AG08396 (cell line): ENCODE results near the gene ZFPM1.

Experiments
- DNase-seq: peaks from one replicate; pipeline ENCODE4 v3.0.0; 2012; ENCODE audit warnings: low spot score, mixed read lengths

ZFPM1 gene

DNA sequence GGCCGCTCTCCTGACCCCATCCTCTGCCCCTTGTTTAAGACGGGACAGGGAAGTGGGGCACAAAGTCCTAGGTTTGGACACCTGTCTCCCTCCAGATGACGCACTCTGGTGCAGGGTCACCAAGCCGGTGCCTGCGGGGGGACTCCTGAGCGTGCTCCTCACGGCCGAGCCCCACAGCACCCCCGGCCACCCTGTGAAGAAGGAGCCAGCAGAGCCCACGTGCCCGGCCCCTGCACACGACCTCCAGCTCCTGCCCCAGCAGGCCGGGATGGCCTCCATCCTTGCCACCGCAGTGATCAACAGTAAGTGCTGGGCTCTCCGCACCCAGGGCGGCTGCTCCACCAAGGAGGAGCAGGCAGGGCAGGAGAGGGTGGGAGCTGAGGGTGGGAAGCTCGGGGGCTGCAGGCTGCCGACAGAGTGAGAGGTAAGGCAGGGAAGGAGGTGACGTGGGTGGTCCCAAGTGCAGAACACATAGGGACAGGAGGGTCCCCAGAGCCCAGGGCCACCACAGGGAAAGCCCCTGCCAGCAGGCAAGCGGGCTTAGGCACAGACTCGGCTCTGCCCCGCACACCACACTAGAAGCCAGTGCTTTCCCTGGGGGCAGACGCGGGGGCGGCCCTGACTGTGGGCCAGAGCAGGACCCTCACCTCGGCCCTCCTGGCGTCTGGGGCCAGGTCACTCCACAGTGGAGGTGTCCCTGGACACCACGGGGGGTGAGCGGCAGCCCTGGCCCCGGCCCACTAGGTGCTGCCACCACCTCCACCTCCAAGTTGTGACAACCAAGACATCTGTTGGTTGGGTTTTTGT is 75.1 kb downstream of the ZFPM1 start:
- DNase-seq, result no peak

DNA sequence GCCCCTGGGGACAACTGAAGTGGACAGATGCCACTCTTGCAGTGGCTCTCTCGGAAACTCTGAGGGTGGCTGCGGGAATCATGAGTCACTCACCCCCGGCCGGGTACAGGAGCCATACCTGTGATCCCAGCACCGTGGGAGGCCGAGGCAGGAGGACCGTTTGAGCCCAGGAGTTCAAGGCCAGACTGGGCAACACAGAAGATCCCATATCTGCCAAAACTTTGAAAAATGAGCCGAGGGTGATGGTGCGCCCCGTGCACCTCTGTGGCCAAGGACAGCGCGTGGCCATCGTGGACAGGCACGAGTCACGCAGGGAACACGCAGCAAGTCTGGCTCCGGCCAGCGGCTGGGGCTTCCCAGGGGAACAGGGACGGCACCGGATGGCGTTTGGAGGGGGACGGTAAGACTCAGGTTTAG is 75.8 kb downstream of the ZFPM1 start:
- no peak for DNase-seq

DNA sequence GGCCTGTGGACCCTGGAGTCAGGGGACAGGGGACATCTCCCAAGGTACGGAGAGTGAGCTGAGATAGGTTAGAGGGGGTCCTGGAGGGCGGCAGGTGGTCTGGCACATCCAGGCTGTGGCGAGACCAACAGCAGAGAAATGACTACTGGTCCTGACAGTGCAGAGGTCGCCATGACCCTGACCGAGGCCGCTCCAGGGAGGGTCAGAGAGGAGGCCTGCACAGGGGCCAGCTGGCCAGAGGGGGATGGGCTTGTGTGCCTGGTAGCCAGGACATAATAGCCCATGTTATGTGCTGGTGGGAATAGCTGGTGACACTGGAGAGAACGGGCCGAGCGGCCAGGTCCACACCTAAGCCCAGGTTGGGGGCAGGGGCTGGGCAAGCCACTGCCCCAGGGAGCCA is 76.5 kb downstream of the ZFPM1 start:
- no peak for DNase-seq

- DNase-seq, result no peak
These were observed 77.2 kb downstream of the ZFPM1 start for GRCh38 chr16:88530051-88530857.

- DNase-seq, result no peak
These were observed 77.8 kb downstream of the ZFPM1 start for GRCh38 chr16:88530858-88531203.

DNA sequence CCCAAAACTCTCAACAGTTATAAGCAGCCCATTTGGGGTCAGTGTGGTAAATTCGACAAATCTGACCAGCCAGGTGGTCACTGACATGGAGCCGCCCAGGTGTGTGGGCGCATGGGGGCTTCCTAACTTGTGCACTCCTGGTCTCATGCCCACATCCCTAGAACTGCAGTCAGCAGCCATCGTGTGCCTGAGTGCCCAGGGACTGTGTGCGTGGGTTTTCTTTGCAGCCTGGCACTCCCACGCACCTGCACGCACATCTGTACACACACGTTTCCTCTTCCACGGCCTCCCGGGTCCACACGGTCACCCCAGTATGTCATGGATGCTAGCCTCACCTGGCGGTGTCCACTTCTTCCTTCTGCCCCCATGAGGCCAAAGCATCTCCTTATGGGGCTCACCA is 78.3 kb downstream of the ZFPM1 start:
- no peak for DNase-seq

DNA sequence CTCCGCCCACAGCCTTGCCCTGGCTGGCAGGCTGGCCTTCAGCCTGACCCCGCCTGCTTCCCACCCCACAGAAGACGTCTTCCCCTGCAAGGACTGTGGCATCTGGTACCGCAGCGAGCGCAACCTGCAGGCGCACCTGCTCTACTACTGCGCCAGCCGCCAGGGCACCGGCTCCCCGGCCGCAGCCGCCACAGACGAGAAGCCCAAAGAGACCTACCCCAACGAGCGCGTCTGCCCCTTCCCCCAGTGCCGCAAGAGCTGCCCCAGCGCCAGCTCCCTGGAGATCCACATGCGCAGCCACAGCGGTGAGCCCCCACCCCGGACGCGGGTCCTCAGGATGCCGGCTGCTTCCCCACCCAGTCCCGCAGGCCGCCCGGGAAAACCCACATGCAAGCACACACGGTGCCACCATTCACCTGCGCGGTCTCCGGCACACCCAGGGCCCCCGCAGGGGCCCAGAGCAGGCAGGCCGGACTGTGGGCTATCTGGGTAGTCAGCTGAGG is 78.9 kb downstream of the ZFPM1 start:
- DNase-seq, result no peak

- DNase-seq, result no peak
These were observed 79.6 kb downstream of the ZFPM1 start for GRCh38 chr16:88532434-88533241.

GRCh38 chr16:88533381-88533917 is 80.4 kb downstream of the ZFPM1 start:
- peak; percentile 67 for DNase-seq

DNA sequence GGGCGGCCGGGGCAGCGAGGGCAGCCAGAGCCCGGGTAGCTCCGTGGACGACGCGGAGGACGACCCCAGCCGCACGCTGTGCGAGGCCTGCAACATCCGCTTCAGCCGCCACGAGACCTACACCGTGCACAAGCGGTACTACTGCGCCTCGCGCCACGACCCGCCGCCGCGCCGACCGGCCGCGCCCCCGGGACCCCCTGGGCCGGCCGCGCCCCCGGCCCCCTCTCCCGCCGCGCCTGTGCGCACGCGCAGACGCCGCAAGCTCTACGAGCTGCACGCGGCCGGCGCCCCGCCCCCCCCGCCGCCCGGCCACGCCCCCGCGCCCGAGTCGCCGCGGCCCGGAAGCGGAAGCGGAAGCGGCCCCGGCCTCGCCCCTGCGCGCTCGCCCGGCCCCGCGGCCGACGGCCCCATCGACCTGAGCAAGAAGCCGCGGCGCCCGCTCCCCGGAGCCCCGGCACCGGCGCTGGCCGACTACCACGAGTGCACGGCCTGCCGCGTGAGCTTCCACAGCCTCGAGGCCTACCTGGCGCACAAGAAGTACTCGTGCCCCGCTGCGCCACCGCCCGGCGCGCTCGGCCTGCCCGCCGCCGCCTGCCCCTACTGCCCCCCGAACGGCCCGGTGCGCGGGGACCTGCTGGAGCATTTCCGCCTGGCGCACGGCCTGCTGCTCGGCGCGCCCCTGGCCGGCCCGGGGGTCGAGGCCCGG is 81.0 kb downstream of the ZFPM1 start:
- DNase-seq, result peak; percentile 98

- peak; percentile 83 for DNase-seq
These were observed 81.6 kb downstream of the ZFPM1 start for GRCh38 chr16:88534638-88535190.

DNA sequence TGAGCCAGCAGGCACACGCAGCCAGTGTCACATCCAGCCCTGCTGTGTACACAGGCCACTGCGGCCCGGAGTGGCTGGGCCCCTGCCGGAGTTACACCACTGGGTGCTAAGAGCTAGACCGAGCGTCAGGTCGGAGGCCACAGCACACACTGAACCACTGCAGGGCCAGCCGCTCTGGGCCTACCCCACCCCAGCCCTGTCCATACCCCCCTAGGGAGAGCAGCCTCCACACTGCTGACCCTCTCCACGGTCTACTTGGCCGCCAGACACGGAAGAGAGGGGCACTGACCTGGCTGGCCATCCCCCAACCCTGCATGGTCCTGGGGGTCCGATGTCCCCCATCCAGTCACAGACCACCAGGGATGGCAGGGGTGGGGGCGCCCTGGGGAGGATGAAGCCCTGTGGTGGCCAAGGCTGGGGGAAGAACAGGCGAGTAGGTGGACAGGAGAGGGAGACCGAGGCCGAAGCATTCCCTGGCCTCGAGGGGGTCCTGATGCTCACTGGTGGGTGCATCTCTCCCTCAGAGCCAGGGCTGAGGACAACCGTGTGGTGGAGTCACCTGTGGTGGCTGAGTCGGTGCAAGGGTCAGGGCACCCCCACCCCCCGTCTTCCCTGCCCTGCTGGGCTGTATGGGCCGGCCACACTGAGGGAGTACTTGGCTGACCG is 82.2 kb downstream of the ZFPM1 start:
- no peak for DNase-seq

- no peak for DNase-seq
These were observed 82.8 kb downstream of the ZFPM1 start for GRCh38 chr16:88535857-88536222.

GRCh38 chr16:88536510-88536909 is 83.4 kb downstream of the ZFPM1 start:
- no peak for DNase-seq

DNA sequence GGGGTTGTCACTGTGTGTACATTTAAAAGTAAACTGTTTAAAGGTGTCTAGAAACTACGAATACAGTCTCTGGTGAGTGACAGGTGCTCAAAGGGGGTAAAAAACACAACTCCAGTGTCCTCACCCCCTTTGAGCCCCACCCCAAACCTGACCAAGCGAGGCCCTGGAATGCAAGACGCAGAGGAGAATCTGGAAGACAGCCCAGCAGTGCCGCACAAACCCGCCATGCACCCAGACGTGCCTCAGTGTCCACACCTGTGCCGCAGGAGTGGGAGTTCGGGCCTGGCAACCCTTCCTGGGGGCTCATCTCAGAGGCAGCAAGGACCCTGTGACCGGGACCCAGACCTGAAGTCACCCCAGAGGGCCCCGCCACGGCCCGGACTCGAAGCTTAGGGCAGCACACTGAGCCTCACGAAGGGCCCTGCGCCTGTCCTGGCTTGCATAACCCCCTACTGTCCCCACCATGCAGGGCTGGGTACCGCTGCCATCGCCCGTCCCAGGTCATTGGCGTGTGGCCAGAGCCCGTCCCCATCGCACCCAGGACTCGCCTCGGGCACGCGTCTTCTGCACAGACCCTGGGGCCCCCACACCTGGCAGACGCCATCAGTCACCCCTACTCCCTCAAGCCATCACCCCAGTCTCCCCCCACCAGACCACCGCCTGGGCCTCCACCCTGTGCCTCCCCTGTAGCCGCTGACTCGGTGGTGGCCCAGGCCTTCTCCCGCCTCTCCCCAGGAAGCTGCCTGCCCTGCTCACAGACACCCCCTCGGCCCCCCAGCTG is 84.1 kb downstream of the ZFPM1 start:
- no peak for DNase-seq

- no peak for DNase-seq
These were observed 84.8 kb downstream of the ZFPM1 start for GRCh38 chr16:88537859-88538258.

DNA sequence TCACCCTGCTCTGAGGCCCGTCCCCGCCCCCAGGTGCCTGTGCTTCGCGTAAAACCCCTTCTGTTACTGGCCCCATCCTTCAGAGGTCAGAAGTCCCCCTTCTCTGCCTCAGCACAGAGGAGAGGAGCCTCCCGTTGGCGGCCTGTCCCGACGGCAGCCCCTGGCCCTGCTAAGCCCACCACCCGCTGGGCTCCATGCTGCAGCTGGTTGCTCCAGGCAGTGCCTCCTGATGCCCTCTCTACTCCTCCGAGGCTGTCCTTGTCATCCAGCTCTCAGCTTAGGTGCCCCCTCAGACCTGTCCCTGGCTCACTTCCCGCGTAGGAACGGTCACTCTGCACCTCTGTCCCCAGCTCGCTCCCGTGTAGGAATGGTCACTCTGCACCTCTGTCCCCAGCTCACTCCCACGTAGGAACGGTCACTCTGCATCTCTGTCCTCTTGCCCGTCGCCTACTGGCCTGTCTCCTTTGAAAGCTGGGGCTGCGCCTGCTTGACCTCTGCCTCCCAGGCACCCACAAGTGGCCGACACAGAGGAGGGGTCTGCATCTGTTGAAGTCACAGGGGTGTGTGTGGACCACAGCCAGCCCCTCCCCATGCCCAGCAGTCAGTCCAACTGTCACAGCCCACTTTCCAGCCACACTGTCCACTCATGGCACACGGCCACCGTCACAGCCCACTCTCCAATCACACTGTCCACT is 85.4 kb downstream of the ZFPM1 start:
- DNase-seq, result no peak

GRCh38 chr16:88539261-88539651 is 86.2 kb downstream of the ZFPM1 start:
- DNase-seq, result no peak

- no peak for DNase-seq
These were observed 86.7 kb downstream of the ZFPM1 start for GRCh38 chr16:88539652-88540345.
